ENCODE data around the gene SBF2. TPM values are rescaled to one million over a fixed set of nuclear protein-coding genes. Genes with fewer than 3 reads are reported as not detected.

SBF2 gene
- total and polyA plus RNA-seq, 3 donors from 2014 or later = 27.8 to 52.8 (median 48.7) TPM

DNA sequence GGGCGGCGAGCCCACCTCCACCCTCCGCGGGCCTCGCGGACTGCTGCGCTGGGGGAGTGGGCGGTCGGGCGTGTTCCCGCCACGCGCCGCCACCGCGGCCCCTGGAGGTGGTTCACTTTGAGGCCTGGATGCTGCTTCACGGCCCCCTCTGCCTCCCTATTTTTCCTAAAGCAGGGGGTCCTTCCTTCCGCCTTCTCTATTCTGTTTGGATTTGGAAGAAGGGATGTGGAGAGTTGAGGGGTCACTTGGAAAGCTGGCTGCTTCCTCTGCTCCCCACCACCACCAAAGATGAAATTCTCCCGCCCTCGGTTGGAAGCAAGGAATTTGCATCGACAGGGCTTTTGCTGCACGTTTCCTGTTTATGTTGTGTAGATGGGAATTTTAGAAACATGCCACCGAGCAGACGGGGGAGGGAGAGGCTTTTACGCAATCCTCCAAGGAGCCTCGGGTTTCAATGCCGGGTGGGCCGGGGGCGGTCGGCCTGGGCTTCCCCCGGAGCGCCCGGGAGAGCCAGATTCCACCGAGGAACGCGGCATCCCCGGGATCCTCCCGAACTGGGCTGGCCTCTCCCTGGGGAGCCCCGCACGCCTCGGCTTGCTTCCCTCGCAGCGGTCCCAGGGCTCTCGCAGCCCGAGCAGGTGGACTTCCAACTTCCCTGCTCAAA is 403 bp upstream of the SBF2 start:
- peak overlapping the region; percentile 87 to 96 for H3K4me3 ChIP-seq
- TF ChIP-seq POLR2A (IDR thresholded peaks at IDR 0.05) (no peak), CTCF (IDR thresholded peaks at IDR 0.05) (no peak)
- H3K4me1 ChIP-seq = peaks cover 15% of the 10 kb centered on the region
- no peaks in the 10 kb centered on the region for H3K36me3 ChIP-seq (ENCODE audit: low read depth, missing control alignments)
- 1% methylated on average over 31 to 34 of the region's 45 CpGs for WGBS, 2 donors
- DNase-seq = peak; percentile 48
- no peaks in the 10 kb centered on the region for H3K27me3 ChIP-seq
- peak overlapping the region; percentile 88 to 97 for H3K27ac ChIP-seq
- intact Hi-C loops (cut with DNase I; ENCODE audit: low total_unique reads) = no loop called here
- H3K9me3 ChIP-seq = no peaks in the 10 kb centered on the region

DNA sequence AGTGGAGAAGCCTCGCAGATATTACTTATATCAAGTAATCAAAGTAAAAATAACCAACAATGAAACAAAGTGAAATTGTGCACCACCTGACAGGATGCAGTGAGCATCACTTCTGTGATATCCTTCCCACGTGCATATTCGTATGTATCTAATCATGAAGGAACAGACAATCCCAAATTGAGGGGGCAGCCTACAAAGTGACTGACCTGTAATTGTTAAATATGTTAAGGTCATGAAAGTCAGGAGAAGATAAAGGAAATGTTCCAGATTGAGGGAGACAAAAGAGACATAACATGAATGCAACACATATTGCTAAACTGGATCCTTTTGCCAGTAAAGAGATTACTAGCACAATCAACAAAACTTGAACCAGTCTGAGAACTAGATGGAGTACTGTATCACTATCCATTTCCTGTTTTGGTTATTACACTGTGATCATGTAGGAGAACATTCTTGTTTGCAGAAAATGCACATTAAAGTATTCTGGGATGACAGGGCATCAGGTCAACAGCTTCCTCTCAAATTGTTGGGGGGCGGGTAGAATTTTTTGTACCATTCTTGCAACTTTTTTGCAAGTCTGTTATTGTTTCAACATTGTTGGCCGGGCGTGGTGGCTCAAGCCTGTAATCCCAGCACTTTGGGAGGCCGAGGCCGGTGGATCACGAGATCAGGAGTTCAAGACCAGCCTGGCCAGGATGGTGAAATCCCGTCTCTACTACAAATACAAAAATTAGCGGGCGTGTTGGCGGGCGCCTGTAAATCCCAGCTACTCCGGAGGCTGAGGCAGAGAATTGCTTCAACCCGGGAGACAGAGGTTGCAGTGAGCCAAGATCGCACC is 2.0 kb downstream of the SBF2 start:
- Histone ChIP-seq H3K4me1 (peaks cover 15% of the 10 kb centered on the region), H3K9me3 (no peaks in the 10 kb centered on the region), H3K27ac (no peak overlapping the region), H3K27me3 (no peaks in the 10 kb centered on the region), H3K36me3 (ENCODE audit: low read depth, missing control alignments) (no peaks in the 10 kb centered on the region), H3K4me3 (no peak overlapping the region)
- WGBS, 2 donors = 53 to 67% methylated on average over 17 of the region's 17 CpGs
- DNase-seq = no peak
- intact Hi-C loops (cut with DNase I; ENCODE audit: low total_unique reads) = no loop called here
- no peak for TF ChIP-seq CTCF (IDR thresholded peaks at IDR 0.05)
- TF ChIP-seq POLR2A (IDR thresholded peaks at IDR 0.05) = no peak

DNA sequence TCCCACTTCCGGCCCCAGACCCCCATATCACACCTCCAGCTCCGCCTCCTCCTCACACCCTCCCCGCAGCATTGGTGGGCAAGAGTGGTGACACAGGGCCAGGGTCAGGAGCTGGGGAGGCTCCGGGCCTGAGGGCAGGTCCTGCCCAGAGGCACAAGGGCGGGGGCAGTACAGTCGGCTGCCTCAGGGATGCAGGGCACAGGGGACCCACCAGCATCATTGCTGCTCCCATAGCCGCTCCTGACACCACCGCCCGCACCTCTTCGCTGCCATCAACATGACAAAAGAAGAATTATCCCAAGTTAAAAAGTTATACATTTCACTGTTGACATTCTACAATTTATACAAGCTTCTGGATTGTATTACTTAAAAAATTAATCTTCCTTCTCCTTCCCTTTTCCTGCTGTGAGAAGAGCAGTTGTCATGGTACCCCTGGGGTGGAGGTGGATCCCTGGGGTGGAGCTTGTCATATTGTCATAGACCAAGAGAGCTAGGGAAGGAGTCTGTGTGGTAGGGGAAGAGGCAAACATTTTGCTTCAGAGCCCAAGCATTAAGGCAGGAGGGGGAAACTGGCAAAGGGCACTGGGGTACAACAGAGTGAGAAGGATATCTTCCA is 4.1 kb downstream of the SBF2 start:
- Histone ChIP-seq H3K27ac (no peak overlapping the region), H3K27me3 (no peaks in the 10 kb centered on the region), H3K36me3 (ENCODE audit: low read depth, missing control alignments) (no peaks in the 10 kb centered on the region), H3K4me1 (peaks cover 15% of the 10 kb centered on the region), H3K4me3 (no peak overlapping the region), H3K9me3 (no peaks in the 10 kb centered on the region)
- TF ChIP-seq POLR2A (IDR thresholded peaks at IDR 0.05) (no peak), CTCF (IDR thresholded peaks at IDR 0.05) (no peak)
- DNase-seq = no peak
- 73 to 85% methylated on average over 7 to 10 of the region's 10 CpGs for WGBS, 2 donors
- intact Hi-C loops (cut with DNase I; ENCODE audit: low total_unique reads) = no loop called here

GRCh38 chr11:10288881-10289764 is 4.9 kb downstream of the SBF2 start:
- Histone ChIP-seq H3K4me3 (no peak overlapping the region), H3K4me1 (peaks cover 15% of the 10 kb centered on the region), H3K36me3 (ENCODE audit: low read depth, missing control alignments) (no peaks in the 10 kb centered on the region), H3K27ac (no peak overlapping the region), H3K9me3 (no peaks in the 10 kb centered on the region), H3K27me3 (no peaks in the 10 kb centered on the region)
- 83% methylated on average over 24 of the region's 24 CpGs; no CpG with 5 or more reads in 1 of the 2 donors for WGBS, 2 donors
- intact Hi-C loops (cut with DNase I; ENCODE audit: low total_unique reads) = no loop called here
- TF ChIP-seq CTCF (IDR thresholded peaks at IDR 0.05) = no peak
- TF ChIP-seq POLR2A (IDR thresholded peaks at IDR 0.05) = no peak
- DNase-seq = no peak
